Measurements from ENCODE around the gene PTPN18. TPM values are rescaled to one million over a fixed set of nuclear protein-coding genes. Genes with fewer than 3 reads are reported as not detected.

The PTPN18 gene
- total RNA-seq, 2 donors from 2014 or later = 48.8 to 50.7 TPM

- DNase-seq = no peak
- H3K4me3 Mint-ChIP-seq = peak overlapping the region; percentile 83 to 88
- H3K36me3 Mint-ChIP-seq (ENCODE audit: insufficient read depth in 2 of 2) = peaks cover 12 to 28% of the 10 kb centered on the region in 2 donors
- H3K27ac Mint-ChIP-seq = peak overlapping the region; percentile 68
- peaks cover 73% of the 10 kb centered on the region for H3K4me1 Mint-ChIP-seq (ENCODE audit: low read depth)
- no peaks in the 10 kb centered on the region for H3K9me3 Mint-ChIP-seq
- H3K27me3 Mint-ChIP-seq (ENCODE audit: low read depth) = no peaks in the 10 kb centered on the region
- no peak for ATAC-seq (replicated peaks in 1 of 2)
Observed at GRCh38 chr2:130372833-130373807, 17.3 kb downstream of the PTPN18 start.

DNA sequence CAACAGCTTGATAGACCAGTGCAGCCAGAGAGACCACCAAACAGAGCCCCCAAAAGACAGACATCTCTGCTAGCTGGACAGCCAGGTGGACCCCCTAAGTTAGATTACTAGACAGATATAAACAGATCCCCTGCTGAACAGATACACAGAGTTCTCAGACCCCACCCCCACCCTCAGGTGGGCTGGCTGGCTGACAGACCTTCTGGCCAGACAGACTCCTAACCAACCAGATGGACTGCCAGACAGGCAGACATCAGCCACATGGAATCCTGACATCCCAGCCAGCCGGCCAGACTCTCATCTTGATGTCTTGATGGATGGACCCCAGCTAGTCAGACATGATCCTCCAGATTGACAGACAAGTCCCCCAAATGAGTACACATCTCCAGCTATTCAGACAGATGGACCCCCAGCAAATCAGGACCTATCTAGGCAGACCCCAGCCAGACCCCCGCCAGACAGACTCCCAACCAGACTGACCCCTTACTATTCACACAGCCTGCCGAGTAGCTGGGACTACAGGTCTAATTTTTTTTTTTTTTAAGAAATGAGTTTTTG, 18.0 kb downstream of the PTPN18 start:
- no peaks in the 10 kb centered on the region for H3K9me3 Mint-ChIP-seq
- H3K27ac Mint-ChIP-seq = peak overlapping the region; percentile 68
- ATAC-seq (replicated peaks in 1 of 2) = no peak
- peak overlapping the region; percentile 83 to 88 for H3K4me3 Mint-ChIP-seq
- peaks cover 76% of the 10 kb centered on the region for H3K4me1 Mint-ChIP-seq (ENCODE audit: low read depth)
- DNase-seq = no peak
- peaks cover 12 to 28% of the 10 kb centered on the region in 2 donors for H3K36me3 Mint-ChIP-seq (ENCODE audit: insufficient read depth in 2 of 2)
- no peaks in the 10 kb centered on the region for H3K27me3 Mint-ChIP-seq (ENCODE audit: low read depth)

DNA sequence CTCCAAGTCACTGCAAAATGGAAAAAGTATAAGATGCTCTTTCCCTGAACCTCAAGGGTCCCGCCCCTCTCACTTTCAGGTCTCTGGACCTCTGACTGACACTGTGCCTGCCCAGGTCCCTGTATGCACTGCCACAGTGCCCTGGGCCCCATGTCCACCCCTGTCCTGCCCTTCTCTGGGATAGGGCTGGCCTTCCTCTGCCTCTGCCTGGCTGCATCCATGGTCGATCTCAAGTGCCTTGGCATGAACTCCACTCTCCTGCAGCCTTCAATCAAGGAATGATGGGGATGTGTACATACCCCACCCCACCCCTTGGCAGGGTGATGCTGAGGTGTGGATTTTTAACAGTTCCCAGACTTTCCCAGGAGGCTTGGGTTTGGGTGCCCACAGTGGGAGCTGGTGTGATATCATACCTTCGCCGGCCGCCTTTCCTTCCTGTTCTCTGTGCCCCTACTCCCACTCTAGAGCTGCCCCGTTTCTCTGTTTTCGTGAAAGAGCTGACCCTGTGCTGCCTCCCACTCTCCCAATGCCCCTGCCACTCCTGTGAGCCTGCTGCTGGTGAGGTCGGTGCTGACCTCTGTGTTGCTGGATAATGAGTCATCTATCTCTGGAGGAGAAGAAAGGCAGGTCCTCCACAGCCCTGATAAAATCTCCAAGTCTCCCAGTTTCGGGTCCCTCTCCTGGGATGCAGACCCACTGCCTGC, 18.9 kb downstream of the PTPN18 start:
- Mint-ChIP-seq H3K27me3 (ENCODE audit: low read depth) (no peaks in the 10 kb centered on the region), H3K4me3 (peak overlapping the region; percentile 4 to 25), H3K9me3 (no peaks in the 10 kb centered on the region), H3K27ac (peak overlapping the region; percentile 36), H3K4me1 (ENCODE audit: low read depth) (peaks cover 83% of the 10 kb centered on the region), H3K36me3 (ENCODE audit: insufficient read depth in 2 of 2) (peaks cover 14 to 28% of the 10 kb centered on the region in 2 donors)
- ATAC-seq (replicated peaks in 1 of 2) = no peak
- DNase-seq = no peak

DNA sequence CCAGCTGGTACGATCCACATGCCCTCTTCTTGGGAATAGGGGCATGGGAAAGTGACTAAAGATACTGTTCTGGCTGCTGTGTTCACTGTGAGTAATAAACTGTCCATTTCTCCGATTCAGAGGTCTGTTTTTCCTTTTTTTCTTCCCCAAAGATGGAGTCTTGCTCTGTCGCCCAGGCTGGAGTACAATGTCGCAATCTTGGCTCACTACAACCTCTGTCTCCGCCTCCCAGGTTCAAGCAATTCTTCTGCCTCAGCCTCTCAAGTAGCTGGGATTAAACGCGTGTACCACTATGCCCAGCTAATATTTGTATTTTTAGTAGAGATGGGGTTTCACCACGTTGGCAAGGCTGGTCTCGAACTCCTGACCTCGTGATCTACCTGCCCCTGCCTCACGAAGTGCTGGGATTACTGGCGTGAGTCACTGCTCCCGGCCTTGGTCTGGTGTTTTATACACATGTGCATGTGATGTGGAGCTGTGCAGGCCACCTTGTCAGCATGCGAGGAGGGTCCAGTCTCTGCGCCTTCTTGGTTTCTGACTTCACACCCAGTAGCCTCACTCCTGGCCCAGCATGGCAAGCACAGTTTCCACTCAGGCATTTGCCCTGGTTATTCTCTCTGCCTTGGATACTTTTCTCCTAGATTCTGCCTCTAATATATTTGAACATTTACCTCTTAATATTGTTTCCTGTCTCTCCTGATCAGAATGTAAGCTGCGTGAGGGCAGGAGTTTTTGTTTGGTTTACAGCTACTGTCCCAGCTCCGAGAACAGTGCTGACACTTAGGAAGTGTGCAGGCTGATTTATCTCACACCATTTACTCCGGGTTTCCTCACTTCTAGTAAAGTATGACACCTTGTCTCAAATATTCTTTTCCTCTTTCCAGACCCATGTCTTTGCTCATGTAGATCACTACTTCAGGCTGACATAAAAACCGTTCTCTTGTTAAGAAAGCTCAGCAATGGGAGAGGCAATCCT, 19.7 kb downstream of the PTPN18 start:
- Mint-ChIP-seq H3K36me3 (ENCODE audit: insufficient read depth in 2 of 2) (peaks cover 14 to 25% of the 10 kb centered on the region in 2 donors), H3K4me3 (peak overlapping the region; percentile 17 to 62), H3K9me3 (no peaks in the 10 kb centered on the region), H3K27ac (peak overlapping the region; percentile 59), H3K4me1 (ENCODE audit: low read depth) (peaks cover 82% of the 10 kb centered on the region), H3K27me3 (ENCODE audit: low read depth) (no peaks in the 10 kb centered on the region)
- ATAC-seq (replicated peaks in 1 of 2) = no peak
- no peak for DNase-seq

GRCh38 chr2:130376433-130377293, 20.8 kb downstream of the PTPN18 start:
- DNase-seq (no peak), ATAC-seq (replicated peaks in 1 of 2) (no peak)
- peak overlapping the region; percentile 62 for H3K27ac Mint-ChIP-seq
- H3K36me3 Mint-ChIP-seq (ENCODE audit: insufficient read depth in 2 of 2) = peaks cover 15 to 19% of the 10 kb centered on the region in 2 donors
- H3K9me3 Mint-ChIP-seq = no peaks in the 10 kb centered on the region
- H3K27me3 Mint-ChIP-seq (ENCODE audit: low read depth) = no peaks in the 10 kb centered on the region
- peak overlapping the region; percentile 44 to 67 for H3K4me3 Mint-ChIP-seq
- peaks cover 72% of the 10 kb centered on the region for H3K4me1 Mint-ChIP-seq (ENCODE audit: low read depth)

GRCh38 chr2:130377491-130377890, 21.6 kb downstream of the PTPN18 start:
- H3K27ac Mint-ChIP-seq = no peak overlapping the region

GRCh38 chr2:130378206-130378897, 22.5 kb downstream of the PTPN18 start:
- no peak for ATAC-seq (replicated peaks in 1 of 2)
- peaks cover 64% of the 10 kb centered on the region for H3K4me1 Mint-ChIP-seq (ENCODE audit: low read depth)
- H3K27ac Mint-ChIP-seq = no peak overlapping the region

More at GRCh38 chr2:130377491-130377890, 21.6 kb downstream of the PTPN18 start:
- Mint-ChIP-seq H3K4me1 (ENCODE audit: low read depth) (peaks cover 70% of the 10 kb centered on the region), H3K9me3 (no peaks in the 10 kb centered on the region), H3K27me3 (ENCODE audit: low read depth) (no peaks in the 10 kb centered on the region), H3K4me3 (peak overlapping the region; percentile 7 to 23), H3K36me3 (ENCODE audit: insufficient read depth in 2 of 2) (peaks cover 13 to 19% of the 10 kb centered on the region in 2 donors)
- no peak for DNase-seq
- ATAC-seq (replicated peaks in 1 of 2) = no peak

GRCh38 chr2:130378898-130379214, 23.0 kb downstream of the PTPN18 start:
- Mint-ChIP-seq H3K9me3 (no peaks in the 10 kb centered on the region), H3K36me3 (ENCODE audit: insufficient read depth in 2 of 2) (peaks cover 13% of the 10 kb centered on the region in 2 donors), H3K4me1 (ENCODE audit: low read depth) (peaks cover 59% of the 10 kb centered on the region), H3K27me3 (ENCODE audit: low read depth) (no peaks in the 10 kb centered on the region), H3K27ac (no peak overlapping the region), H3K4me3 (no peak overlapping the region)
- no peak for ATAC-seq (replicated peaks in 1 of 2)
- DNase-seq = no peak

More at GRCh38 chr2:130378206-130378897, 22.5 kb downstream of the PTPN18 start:
- Mint-ChIP-seq H3K4me3 (no peak overlapping the region), H3K27me3 (ENCODE audit: low read depth) (no peaks in the 10 kb centered on the region), H3K36me3 (ENCODE audit: insufficient read depth in 2 of 2) (peaks cover 13 to 16% of the 10 kb centered on the region in 2 donors), H3K9me3 (no peaks in the 10 kb centered on the region)
- no peak for DNase-seq

- H3K4me3 Mint-ChIP-seq = no peak overlapping the region
- H3K36me3 Mint-ChIP-seq (ENCODE audit: insufficient read depth in 2 of 2) = peaks cover 8 to 13% of the 10 kb centered on the region in 2 donors
- no peaks in the 10 kb centered on the region for H3K9me3 Mint-ChIP-seq
- peaks cover 46% of the 10 kb centered on the region for H3K4me1 Mint-ChIP-seq (ENCODE audit: low read depth)
- DNase-seq (no peak), ATAC-seq (replicated peaks in 1 of 2) (peak; percentile 64 to 74)
- H3K27me3 Mint-ChIP-seq (ENCODE audit: low read depth) = no peaks in the 10 kb centered on the region
- peak overlapping the region; percentile 39 for H3K27ac Mint-ChIP-seq
Observed at GRCh38 chr2:130380096-130380934, 24.5 kb downstream of the PTPN18 start.

DNA sequence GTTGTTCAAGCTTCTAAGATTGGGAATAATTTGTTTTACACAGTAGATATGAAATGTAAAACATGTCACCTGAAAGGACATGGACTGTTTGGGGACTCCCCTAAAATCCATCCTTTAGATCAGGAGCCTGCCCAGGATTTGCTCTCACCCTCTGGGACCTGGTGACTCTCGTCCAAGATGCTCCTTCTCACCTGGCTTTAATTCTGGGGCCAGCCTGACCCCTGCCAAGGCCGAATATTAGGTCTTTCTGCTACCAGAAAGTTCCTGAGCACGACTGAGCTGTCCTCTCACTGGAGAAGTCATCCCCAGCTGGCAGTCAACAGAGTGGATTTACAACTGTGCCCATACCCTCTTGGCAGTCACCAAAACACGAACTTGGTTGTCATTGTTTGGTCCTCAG, 25.3 kb downstream of the PTPN18 start:
- DNase-seq (no peak), ATAC-seq (replicated peaks in 1 of 2) (no peak)
- H3K4me3 Mint-ChIP-seq = no peak overlapping the region
- H3K36me3 Mint-ChIP-seq (ENCODE audit: insufficient read depth in 2 of 2) = peaks cover 1 to 7% of the 10 kb centered on the region in 2 donors
- peak overlapping the region; percentile 46 for H3K27ac Mint-ChIP-seq
- no peaks in the 10 kb centered on the region for H3K27me3 Mint-ChIP-seq (ENCODE audit: low read depth)
- peaks cover 37% of the 10 kb centered on the region for H3K4me1 Mint-ChIP-seq (ENCODE audit: low read depth)
- no peaks in the 10 kb centered on the region for H3K9me3 Mint-ChIP-seq
